Body of pancreas (tissue), 4 donors: ENCODE measurements around the gene TRAK1. TPM values are rescaled to one million over a fixed set of nuclear protein-coding genes. Genes with fewer than 3 reads are reported as not detected.

Experiments
- ATAC-seq: fragments of 150-250 bp; one replicate; pipeline ENCODE4 v1.9.1; 2016
- DNase-seq, 4 donors: peaks; one replicate each; pipeline ENCODE4 v3.0.0-alpha.2; 2019
- H3K27ac ChIP-seq, 4 donors: fragments of 200-600 bp; sonication (generic); 1 replicate in 3 of 4; 2 replicates in 1 of 4; pipeline versions ENCODE4 v1.5.1 to v1.6.1; 2016 to 2019; ENCODE audit warnings: mild to moderate bottlenecking in 1 of 4, mixed read lengths in 1 of 4, moderate library complexity in 1 of 4
- H3K27me3 ChIP-seq, 2 donors: fragments of 200-600 bp; sonication (generic); one replicate each; pipeline ENCODE4 v1.6.0; 2016; ENCODE audit warnings: mild to moderate bottlenecking in 1 of 2
- H3K36me3 ChIP-seq, 2 donors: fragments of 200-600 bp; sonication (generic); replicated peaks in 1 of 2; 2 replicates each; pipeline ENCODE4 v1.5.1; 2016; ENCODE audit warnings: low read depth in 2 of 2; ENCODE audit not compliant: insufficient read depth in 1 of 2
- H3K4me1 ChIP-seq: fragments of 200-600 bp; sonication (generic); one replicate; pipeline ENCODE4 v1.6.0; 2016
- H3K4me3 ChIP-seq, 2 donors: fragments of 200-600 bp; sonication (generic); 1 replicate in 1 of 2; 2 replicates in 1 of 2; pipeline ENCODE4 v1.5.1; 2016 to 2019
- H3K9me3 ChIP-seq, 3 donors: fragments of 200-600 bp; sonication (generic); 1 replicate in 2 of 3; 2 replicates in 1 of 3; pipeline ENCODE4 v1.5.1; 2016
- POLR2A ChIP-seq, 3 donors: fragments of 450-650 bp; IDR thresholded peaks; one replicate each; pipeline ENCODE4 v1.6.1; 2016; ENCODE audit warnings: antibody characterized with exemption in 3 of 3, mild to moderate bottlenecking in 2 of 3
- WGBS, 2 donors: methylation state at CpG; one replicate each; pipeline ENCODE4 v1.1.5; 2017; 5-methylcytosine and 5-hydroxymethylcytosine counted together
- intact Hi-C: fragments of 100-400 bp; cut with DNase I; formaldehyde crosslinking; loops from one replicate; pipeline ENCODE4 v1.15.1; 2023
- total RNA-seq, 2 donors: library from RNA; depleted of rRNA; stranded (reverse); fragments of >200 nt; gene quantifications; one replicate each; pipeline ENCODE4 v1.1.0, GENCODE V29; 2016
- TF ChIP-seq, protein P1 (sequence below), 7 experiments: fragments of 450-650 bp in 4 of 7; fragments of 200-600 bp in 3 of 7; sonication (generic) in 3 of 7; IDR thresholded peaks; one replicate each; pipeline ENCODE4 v1.5.1; 2016 to 2019; ENCODE audit warnings: antibody characterized with exemption in 7 of 7

TRAK1 gene
- total RNA-seq, 2 donors from 2014 or later = 17.1 to 24.1 TPM

DNA sequence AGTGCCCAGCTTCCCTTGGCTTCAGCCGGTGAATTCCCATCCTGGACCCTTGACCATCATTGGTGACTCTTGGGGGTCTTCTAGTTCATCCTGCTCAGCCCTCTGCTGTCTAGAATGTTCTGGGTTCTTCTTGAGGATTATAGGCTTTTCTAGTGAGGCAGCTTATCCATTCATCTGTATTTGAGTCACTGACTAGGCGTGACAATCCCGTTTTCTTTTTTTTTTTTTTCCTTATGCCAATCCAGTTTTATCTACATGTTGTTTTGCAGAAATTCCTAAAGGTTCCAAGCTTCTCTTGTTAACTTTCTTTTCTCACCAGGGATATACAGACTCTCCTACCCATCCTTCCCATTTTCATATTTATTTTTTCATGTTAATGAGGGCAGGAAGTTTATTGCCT lies 6.6 kb upstream of the TRAK1 start:
- DNase-seq (no peak), ATAC-seq (no peak)
- peaks cover 18% of the 10 kb centered on the region for H3K4me1 ChIP-seq
- H3K36me3 ChIP-seq = no peaks in the 10 kb centered on the region
- no peaks in the 10 kb centered on the region for H3K9me3 ChIP-seq
- intact Hi-C loops = no loop called here
- H3K27ac ChIP-seq = no peak overlapping the region
- no peak overlapping the region for H3K4me3 ChIP-seq
- no peak for TF ChIP-seq POLR2A (IDR thresholded peaks at IDR 0.05)
- TF ChIP-seq, protein P1, sequence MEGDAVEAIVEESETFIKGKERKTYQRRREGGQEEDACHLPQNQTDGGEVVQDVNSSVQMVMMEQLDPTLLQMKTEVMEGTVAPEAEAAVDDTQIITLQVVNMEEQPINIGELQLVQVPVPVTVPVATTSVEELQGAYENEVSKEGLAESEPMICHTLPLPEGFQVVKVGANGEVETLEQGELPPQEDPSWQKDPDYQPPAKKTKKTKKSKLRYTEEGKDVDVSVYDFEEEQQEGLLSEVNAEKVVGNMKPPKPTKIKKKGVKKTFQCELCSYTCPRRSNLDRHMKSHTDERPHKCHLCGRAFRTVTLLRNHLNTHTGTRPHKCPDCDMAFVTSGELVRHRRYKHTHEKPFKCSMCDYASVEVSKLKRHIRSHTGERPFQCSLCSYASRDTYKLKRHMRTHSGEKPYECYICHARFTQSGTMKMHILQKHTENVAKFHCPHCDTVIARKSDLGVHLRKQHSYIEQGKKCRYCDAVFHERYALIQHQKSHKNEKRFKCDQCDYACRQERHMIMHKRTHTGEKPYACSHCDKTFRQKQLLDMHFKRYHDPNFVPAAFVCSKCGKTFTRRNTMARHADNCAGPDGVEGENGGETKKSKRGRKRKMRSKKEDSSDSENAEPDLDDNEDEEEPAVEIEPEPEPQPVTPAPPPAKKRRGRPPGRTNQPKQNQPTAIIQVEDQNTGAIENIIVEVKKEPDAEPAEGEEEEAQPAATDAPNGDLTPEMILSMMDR (IDR thresholded peaks at IDR 0.05) = no peak
- WGBS, 2 donors = 65 to 79% methylated on average over 3 of the region's 3 CpGs
- H3K27me3 ChIP-seq = no peaks in the 10 kb centered on the region

DNA sequence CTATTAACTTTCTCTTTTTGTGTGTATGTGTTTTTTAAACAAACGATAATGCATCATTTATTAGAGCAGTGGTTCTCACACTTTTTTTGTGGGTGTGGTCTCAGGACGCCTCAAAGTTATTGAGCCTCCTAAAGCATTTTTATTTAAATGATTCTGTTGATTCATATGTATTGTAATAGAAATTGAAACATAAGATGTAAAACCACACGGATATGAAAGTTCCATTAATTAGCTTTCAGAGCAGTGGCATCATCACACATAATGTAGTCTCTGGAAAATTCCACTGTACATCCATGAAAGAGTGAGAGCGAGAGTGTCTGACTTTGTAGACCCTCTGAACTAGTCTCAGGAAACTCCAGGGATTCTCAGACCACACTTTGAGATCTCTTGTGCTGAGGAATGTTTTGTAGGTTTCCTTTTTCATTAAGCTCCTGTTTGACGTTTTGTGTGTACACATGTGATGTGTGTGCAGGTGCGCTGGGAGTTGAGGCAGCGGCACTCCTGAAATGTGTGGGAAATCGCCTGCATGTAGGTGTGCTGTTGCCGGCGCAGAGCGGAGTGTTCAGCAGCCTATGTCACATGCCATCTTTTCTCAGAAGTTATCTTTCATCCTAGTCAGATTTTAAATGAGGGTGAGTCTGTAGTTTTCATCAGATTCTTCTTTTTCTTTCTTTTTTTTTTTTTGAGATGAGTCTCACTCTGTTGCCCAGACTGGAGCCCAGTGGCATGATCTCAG lies 5.3 kb upstream of the TRAK1 start:
- Histone ChIP-seq H3K4me3 (no peak overlapping the region), H3K9me3 (no peaks in the 10 kb centered on the region), H3K4me1 (peaks cover 6% of the 10 kb centered on the region), H3K27ac (no peak overlapping the region), H3K27me3 (no peaks in the 10 kb centered on the region), H3K36me3 (no peaks in the 10 kb centered on the region)
- WGBS, 2 donors = 82 to 87% methylated on average over 11 of the region's 11 CpGs
- intact Hi-C loops = no loop called here
- TF ChIP-seq, protein P1 (IDR thresholded peaks at IDR 0.05) = no peak
- no peak for TF ChIP-seq POLR2A (IDR thresholded peaks at IDR 0.05)
- ATAC-seq (no peak), DNase-seq (no peak)

DNA sequence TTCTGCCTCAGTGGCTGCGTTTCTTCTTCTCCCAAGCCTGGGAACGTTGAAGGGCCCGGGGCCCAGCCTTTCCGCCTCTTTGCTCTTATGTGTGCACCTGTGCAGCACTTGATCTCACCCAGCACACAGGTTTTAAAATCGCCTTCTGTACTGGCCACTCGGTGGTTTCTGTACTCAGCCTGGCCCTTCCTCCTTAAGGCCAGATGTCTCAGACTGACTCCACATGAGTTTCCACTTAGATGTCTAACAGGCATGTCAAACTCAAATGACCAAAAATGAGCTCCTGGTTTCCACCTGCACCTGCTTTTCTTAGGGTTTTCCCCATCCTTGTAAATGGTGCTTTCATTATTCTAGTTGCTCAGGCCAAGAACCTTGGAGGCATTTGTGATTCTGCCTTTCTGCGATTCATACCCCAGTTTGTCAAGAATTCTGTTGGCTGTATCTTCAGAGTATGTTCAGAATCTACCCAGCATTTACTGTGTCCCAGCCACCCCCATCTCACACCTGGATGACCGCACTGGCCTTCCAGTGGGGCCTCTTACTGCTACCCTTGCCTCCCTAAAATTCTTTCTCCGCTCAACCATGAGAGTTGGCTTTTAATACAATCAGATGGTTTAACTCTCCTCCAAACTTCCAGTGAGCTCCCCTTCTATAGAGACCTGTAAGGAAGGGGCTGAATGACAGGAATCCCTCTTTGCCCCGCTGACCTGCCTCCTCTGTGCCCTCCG lies 2.2 kb upstream of the TRAK1 start:
- WGBS, 2 donors = 78 to 82% methylated on average over 11 of the region's 11 CpGs
- intact Hi-C loops = no loop called here
- Histone ChIP-seq H3K36me3 (no peaks in the 10 kb centered on the region), H3K9me3 (no peaks in the 10 kb centered on the region), H3K4me1 (no peaks in the 10 kb centered on the region), H3K4me3 (no peak overlapping the region), H3K27ac (no peak overlapping the region), H3K27me3 (no peaks in the 10 kb centered on the region)
- ATAC-seq (no peak), DNase-seq (no peak)
- no peak for TF ChIP-seq POLR2A (IDR thresholded peaks at IDR 0.05)
- TF ChIP-seq, protein P1 (IDR thresholded peaks at IDR 0.05) = no peak

DNA sequence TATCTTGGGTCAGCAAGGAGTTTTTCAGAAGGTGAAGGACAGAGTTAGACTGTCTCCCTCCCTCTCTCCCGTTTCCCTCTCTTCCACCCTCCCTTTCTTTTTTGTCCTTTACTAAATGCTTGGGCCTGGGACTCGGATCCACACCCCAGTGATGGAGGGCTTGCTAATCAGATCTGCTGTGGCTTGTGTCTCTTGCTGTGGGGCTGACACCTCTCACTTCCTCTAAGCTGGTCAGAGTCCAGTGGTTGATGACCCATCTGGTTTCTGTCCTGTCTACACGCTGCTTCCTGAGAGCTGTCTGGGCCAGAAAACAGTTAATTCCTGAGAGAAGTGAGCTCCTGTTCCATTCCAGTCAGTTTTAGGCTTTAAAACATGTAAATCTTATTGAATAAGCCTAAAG lies 849 bp downstream of the TRAK1 start:
- ATAC-seq = no peak

More for the DNA sequence above, 849 bp downstream of the TRAK1 start:
- 90 to 92% methylated on average over 3 of the region's 3 CpGs for WGBS, 2 donors
- no peaks in the 10 kb centered on the region for H3K4me1 ChIP-seq
- DNase-seq = no peak
- no peak overlapping the region for H3K27ac ChIP-seq
- TF ChIP-seq, protein P1 (IDR thresholded peaks at IDR 0.05) = no peak
- TF ChIP-seq POLR2A (IDR thresholded peaks at IDR 0.05) = no peak
- H3K4me3 ChIP-seq = no peak overlapping the region
- H3K9me3 ChIP-seq = no peaks in the 10 kb centered on the region
- no peaks in the 10 kb centered on the region for H3K36me3 ChIP-seq
- intact Hi-C loops = no loop called here
- H3K27me3 ChIP-seq = no peaks in the 10 kb centered on the region
